ENCODE data around the gene DGKH. TPM values are rescaled to one million over a fixed set of nuclear protein-coding genes. Genes with fewer than 3 reads are reported as not detected.
A peak's percentile ranks its signal among the peaks of the same experiment; 100 is the strongest.

DGKH gene
- total RNA-seq, 1 donor from 2014 or later = 9.6 TPM

GRCh38 chr13:42271337-42272114 lies 223.1 kb downstream of the DGKH start:
- peak overlapping the region; percentile 99 for H3K4me3 Mint-ChIP-seq
- peak overlapping the region; percentile 83 for H3K27ac Mint-ChIP-seq
- TF ChIP-seq, protein P1, sequence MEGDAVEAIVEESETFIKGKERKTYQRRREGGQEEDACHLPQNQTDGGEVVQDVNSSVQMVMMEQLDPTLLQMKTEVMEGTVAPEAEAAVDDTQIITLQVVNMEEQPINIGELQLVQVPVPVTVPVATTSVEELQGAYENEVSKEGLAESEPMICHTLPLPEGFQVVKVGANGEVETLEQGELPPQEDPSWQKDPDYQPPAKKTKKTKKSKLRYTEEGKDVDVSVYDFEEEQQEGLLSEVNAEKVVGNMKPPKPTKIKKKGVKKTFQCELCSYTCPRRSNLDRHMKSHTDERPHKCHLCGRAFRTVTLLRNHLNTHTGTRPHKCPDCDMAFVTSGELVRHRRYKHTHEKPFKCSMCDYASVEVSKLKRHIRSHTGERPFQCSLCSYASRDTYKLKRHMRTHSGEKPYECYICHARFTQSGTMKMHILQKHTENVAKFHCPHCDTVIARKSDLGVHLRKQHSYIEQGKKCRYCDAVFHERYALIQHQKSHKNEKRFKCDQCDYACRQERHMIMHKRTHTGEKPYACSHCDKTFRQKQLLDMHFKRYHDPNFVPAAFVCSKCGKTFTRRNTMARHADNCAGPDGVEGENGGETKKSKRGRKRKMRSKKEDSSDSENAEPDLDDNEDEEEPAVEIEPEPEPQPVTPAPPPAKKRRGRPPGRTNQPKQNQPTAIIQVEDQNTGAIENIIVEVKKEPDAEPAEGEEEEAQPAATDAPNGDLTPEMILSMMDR (conservative IDR thresholded peaks at IDR 0.05) = no peak
- H3K27me3 Mint-ChIP-seq = no peaks in the 10 kb centered on the region
- peak; percentile 94 for DNase-seq (ENCODE audit: extremely low spot score, unreplicated experiment)
- H3K36me3 Mint-ChIP-seq = peaks cover 20% of the 10 kb centered on the region
- peaks cover 25% of the 10 kb centered on the region for H3K4me1 Mint-ChIP-seq (ENCODE audit: unreplicated experiment)
- peaks cover 13% of the 10 kb centered on the region for H3K9me3 Mint-ChIP-seq

DNA sequence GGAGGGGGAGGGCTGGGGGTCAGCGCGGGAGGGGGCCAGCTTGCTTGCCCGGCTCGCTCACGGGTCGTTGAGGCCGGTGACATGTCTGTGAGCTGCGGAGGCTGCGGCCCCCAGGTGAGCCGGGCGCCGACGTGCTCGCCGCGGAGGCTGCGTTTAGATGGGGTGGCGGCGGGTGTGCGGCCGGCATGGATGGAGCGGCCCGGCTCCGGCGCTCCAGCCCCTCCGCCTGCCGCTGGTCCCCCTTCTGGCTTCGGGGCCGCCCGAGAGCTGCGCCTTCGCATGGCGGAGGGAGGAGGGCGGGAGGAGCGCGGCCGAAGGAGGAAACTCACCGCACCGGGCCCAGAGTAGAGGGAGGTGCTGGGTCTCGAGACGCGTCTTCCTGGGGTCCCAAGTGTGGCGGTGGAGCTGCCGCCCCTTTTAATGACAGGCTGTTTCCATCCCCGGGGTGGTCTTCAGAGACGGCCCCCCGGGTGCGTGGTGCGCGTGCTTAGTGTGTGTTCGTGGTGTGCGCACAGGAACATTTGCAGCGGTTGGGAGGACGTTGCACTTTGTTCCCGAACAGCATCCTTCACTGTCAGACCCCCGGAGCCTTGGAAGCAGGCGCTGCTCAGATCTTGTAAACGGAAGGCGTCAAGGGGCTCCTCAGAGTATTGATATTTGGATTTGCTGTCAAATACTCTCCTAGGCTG lies 223.8 kb downstream of the DGKH start, which contains the start of gene AKAP11:
Gene AKAP11, plus strand, starts transcription at position 38 of the 689 bp plus-strand sequence. CDS start 14,197 bp downstream, outside the sequence.
- Mint-ChIP-seq H3K27me3 (no peaks in the 10 kb centered on the region), H3K9me3 (peaks cover 13% of the 10 kb centered on the region), H3K4me3 (peak within 1 kb of the TSS; percentile 99), H3K4me1 (ENCODE audit: unreplicated experiment) (peaks cover 25% of the 10 kb centered on the region), H3K36me3 (peaks cover 20% of the 10 kb centered on the region), H3K27ac (peak within 1 kb of the TSS; percentile 91)
- TF ChIP-seq, protein P1 (conservative IDR thresholded peaks at IDR 0.05) = no peak
- peak; percentile 76 for DNase-seq (ENCODE audit: extremely low spot score, unreplicated experiment)

DNA sequence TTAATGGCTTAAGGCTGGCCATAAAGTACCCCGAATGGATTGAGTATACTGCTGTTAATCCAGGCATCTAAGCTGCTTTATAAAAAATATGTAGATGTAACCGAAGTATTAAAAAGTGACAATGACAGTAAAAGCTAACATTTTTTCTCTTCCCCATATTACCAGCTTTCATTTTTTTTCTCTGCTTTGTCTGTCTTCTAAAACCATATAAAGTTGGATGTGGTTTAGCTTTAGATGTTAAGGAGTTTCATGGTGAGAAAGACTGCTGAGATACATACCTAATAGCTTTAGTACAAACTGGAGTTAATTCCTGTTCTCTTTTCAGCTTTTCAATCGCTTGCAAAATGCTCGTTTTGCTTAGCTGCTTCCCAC lies 224.3 kb downstream of the DGKH start:
- H3K27ac Mint-ChIP-seq = peak overlapping the region; percentile 91
- DNase-seq (ENCODE audit: extremely low spot score, unreplicated experiment) = no peak
- H3K4me3 Mint-ChIP-seq = peak overlapping the region; percentile 99
- peaks cover 13% of the 10 kb centered on the region for H3K9me3 Mint-ChIP-seq
- H3K36me3 Mint-ChIP-seq = peaks cover 21% of the 10 kb centered on the region
- no peaks in the 10 kb centered on the region for H3K27me3 Mint-ChIP-seq
- H3K4me1 Mint-ChIP-seq (ENCODE audit: unreplicated experiment) = peaks cover 28% of the 10 kb centered on the region
- TF ChIP-seq, protein P1 (conservative IDR thresholded peaks at IDR 0.05) = no peak

- TF ChIP-seq, protein P1 (conservative IDR thresholded peaks at IDR 0.05) = no peak
- Mint-ChIP-seq H3K27ac (no peak overlapping the region), H3K27me3 (no peaks in the 10 kb centered on the region), H3K9me3 (peaks cover 13% of the 10 kb centered on the region), H3K36me3 (peaks cover 21% of the 10 kb centered on the region), H3K4me1 (ENCODE audit: unreplicated experiment) (peaks cover 30% of the 10 kb centered on the region), H3K4me3 (no peak overlapping the region)
- DNase-seq (ENCODE audit: extremely low spot score, unreplicated experiment) = no peak
Observed at GRCh38 chr13:42274386-42275097, 226.1 kb downstream of the DGKH start.

GRCh38 chr13:42275098-42275471 lies 226.6 kb downstream of the DGKH start:
- TF ChIP-seq, protein P1 (conservative IDR thresholded peaks at IDR 0.05) = no peak

More at GRCh38 chr13:42275098-42275471, 226.6 kb downstream of the DGKH start:
- Mint-ChIP-seq H3K36me3 (peaks cover 21% of the 10 kb centered on the region), H3K9me3 (peaks cover 12% of the 10 kb centered on the region), H3K27ac (no peak overlapping the region), H3K4me3 (no peak overlapping the region), H3K27me3 (no peaks in the 10 kb centered on the region), H3K4me1 (ENCODE audit: unreplicated experiment) (peaks cover 30% of the 10 kb centered on the region)
- DNase-seq (ENCODE audit: extremely low spot score, unreplicated experiment) = no peak

Data from type B pancreatic cell (in vitro differentiated cells).